Measurements from ENCODE around the gene FHAD1.
A peak's percentile ranks its signal among the peaks of the same experiment; 100 is the strongest.
"Not testable (repeated sequence)": the region's sequence is repeated elsewhere in the genome, so short reads cannot be mapped to it uniquely, and the experiment has no call there.

The FHAD1 gene

DNA sequence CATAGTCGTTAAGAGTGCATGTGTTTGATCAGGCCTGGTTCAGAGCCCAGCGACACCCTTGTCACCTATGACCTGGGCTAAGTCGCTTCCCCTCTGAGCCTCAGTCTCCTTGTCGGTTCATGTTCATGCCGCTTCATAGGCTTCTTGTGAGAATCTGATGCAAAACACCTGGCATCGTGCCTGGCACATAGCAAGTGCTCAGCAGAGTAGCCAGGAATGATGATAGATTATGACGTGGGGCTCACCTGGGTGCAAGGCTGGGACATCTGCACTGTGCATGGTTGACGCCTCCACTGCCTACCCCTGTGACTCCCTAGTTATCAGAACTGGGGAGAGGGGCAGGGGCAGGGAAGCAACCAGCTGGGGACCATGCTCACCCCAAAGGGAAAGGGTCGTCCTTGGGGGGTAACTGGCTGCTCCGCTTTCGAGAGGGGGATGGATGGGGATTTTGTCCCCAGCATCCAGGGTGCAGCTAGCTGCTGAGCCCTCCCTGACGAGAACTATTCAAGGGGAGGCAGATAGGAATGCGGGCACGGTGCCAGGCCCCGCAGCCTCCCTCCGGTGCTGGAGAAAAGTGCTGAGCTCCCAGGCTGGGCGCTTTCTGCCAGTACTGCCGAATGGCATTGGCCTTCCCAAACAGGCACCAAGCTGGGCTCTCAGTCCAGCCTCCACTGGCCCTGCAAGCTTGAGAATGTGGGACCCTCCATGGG, 171.9 kb downstream of the FHAD1 start:
- DNase-seq (ENCODE audit: low spot score): peak; percentile 93

DNA sequence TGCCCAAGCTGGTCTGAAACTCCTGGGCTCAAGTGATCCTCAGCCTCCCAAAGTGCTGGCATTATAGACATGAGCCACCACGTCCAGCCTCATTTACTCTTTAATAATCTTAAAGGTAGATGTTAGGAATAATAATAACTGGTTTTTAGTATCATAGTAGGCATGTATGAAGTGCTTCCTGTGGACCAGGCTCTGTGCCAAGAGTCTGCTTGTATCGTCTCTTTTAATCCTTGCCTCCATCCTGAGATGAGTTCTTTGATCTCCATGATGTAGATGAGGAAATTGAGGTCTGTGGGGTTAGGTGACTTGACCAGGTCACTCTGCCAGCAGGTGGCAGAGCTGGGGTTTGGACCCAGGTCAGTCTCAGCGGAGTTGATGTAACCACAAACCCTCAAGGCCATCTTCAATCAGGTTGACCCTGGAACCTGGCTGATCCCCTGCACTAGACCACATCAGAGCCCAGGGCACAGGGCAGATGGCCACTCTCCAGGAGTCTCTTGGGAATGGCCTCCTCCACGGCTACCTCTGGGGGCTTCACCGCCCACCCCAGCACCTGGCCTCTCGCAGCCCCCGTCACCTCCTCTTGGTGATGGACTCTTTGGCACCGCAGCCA, 173.9 kb downstream of the FHAD1 start:
- DNase-seq (ENCODE audit: low spot score): no peak

GRCh38 chr1:15422871-15423270, 175.8 kb downstream of the FHAD1 start:
- DNase-seq (ENCODE audit: low spot score): no peak

DNA sequence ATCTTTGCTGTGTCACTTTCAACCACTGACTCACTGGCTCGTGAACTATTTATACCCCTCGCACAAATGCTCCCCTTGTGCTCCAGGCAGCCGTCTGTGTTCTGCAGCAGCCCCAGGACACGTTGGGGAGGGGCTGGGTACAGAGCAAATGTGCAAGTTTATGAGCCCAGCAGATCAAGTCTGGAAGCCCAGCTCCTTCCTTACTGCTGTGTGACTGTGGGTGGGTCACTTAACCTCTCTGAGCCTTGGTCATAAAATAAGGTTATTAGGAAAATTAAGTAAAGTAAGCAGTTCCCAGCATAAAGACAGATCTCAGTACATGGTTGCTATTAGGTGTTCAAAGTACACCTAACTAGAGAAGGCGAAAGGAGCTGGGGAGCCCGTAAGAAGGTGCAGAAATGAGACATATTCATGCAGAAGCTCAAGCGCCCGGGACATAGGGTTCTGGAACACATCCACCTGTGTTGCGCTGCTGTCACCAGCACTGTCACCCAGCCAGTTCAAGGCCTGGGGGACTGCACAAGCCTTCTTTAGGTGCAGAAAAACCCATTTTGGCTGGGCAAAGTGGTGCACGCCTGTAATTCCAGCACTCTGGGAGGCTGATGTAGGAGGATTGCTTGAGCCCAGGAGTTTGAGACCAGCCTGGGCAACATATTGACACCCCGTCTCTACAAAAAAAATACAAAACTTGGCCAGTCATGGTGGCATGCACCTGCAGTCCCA, 176.5 kb downstream of the FHAD1 start:
- DNase-seq (ENCODE audit: low spot score): no peak

- no peak for DNase-seq (ENCODE audit: low spot score)
Measured at GRCh38 chr1:15424146-15424667, 177.2 kb downstream of the FHAD1 start.

- no peak for DNase-seq (ENCODE audit: low spot score)
Measured at GRCh38 chr1:15424981-15425380, 178.0 kb downstream of the FHAD1 start.

GRCh38 chr1:15425521-15425920, 178.5 kb downstream of the FHAD1 start:
- DNase-seq (ENCODE audit: low spot score): no peak

DNA sequence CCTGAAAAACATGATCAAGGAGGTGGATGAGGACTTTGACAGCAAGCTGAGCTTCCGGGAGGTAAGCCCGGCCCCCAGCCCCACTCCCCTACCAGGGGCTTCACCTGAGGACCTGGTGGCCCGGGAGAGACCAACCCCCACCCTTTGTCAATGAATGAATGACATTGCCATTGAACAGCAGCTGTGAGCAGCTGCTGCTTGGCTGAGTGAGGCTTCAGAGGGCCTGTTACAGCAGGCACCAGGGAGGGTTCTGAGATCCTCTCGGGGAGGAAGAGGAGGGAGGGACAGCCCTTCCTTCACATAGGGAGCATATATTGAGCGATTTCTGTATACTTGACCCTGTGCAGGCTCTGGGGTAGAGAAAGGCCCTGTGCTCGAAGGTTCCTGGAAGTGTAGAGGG, 178.9 kb downstream of the FHAD1 start:
- no peak for DNase-seq (ENCODE audit: low spot score)

DNA sequence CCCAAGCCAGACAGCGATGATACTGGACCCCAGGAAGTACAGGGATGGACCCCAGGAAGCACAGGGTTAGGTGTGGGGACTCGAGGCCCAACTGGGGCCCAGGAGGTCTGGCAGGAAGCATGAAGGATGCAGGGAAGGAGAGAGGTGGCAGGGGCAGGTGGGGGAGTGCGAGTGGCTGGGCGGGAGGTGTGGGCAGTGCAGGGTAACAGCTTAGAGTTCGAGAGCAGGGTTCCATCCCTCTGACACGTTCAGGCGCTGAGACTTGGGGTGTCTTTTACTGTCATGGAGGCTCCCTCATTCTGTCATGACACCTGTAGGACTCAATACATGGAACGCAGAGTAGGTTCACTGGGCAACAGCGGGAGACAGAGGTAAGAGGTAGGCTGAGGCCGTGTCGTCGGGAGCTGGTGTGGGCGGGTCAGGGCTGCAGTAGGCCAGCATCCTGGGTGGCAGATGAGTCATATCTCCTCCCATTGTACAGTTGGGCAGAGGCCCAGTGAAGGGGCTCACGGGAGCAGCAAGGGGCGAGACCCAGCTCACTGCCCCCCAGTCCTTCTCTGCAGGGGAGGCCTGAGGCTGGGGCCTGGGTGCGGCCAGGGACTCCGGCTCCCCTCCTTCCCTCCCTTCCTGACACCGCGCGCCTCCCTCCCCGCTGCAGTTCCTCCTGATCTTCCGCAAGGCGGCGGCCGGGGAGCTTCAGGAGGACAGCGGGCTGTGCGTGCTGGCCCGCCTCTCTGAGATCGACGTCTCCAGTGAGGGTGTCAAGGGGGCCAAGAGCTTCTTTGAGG, 179.7 kb downstream of the FHAD1 start:
- peak; percentile 22 for DNase-seq (ENCODE audit: low spot score)

GRCh38 chr1:15427280-15427666, 180.2 kb downstream of the FHAD1 start:
- no peak for DNase-seq (ENCODE audit: low spot score)

- not testable (repeated sequence) for DNase-seq (ENCODE audit: low spot score)
Measured at GRCh38 chr1:15428252-15428651, 181.2 kb downstream of the FHAD1 start.

- DNase-seq (ENCODE audit: low spot score): no peak
Measured at GRCh38 chr1:15428815-15429435, 181.9 kb downstream of the FHAD1 start.

DNA sequence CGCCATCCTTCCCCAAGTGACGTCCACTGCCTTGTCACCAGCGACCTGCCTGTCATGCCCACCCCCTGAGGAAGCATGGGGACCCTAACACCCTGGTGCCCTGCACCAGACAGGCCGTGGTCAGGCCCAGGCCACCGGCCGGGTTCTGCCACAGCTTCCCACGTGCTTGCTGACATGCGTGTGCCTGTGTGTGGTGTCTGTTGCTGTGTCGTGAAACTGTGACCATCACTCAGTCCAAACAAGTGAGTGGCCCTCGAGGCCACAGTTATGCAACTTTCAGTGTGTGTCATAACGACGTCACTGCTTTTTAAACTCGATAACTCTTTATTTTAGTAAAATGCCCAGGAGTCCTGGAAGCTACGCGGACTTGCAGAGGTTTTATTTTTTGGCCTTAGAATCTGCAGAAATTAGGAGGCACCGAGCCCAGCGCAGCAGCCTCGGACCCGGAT, 182.7 kb downstream of the FHAD1 start:
- peak; percentile 42 for DNase-seq (ENCODE audit: low spot score)

DNA sequence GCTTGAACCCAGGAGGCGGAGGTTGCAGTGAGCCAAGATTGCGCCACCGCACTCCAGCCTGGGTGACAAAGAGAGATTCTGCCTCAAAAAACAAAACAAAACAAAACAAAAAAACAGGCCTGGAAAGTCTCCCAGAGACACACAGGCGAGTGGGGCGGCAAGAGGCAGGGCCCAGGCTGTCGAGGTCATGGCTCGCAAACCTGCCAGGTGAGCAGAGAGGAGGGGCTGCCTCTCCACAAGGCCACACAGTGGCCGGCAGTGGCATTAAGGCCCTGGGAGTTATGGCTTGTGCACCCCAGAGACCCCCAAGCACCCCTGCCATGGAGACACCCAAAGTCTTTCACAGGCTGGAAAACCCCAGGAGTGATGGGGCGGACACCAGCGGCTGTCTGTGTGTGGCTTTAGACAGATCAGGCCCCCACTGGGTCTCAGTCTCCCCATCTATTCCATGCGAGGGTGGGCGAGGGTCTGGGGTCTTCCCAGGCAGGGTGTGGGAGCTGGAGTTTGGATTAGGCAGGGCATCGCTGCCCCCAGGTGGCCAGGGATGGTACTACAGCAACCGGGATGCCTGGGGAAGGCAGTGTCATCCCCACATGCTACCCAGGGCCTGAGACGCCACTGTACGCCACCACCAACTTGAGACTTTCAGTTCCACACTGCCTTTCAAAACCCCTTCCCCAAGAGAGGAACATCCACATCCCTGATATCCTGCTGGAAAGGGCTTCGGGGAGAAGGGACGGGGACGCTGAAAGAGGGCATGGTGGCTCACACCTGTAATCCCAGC, 184.0 kb downstream of the FHAD1 start:
- peak; percentile 47 for DNase-seq (ENCODE audit: low spot score)

GRCh38 chr1:15431571-15431948, 184.5 kb downstream of the FHAD1 start:
- no peak for DNase-seq (ENCODE audit: low spot score)

DNA sequence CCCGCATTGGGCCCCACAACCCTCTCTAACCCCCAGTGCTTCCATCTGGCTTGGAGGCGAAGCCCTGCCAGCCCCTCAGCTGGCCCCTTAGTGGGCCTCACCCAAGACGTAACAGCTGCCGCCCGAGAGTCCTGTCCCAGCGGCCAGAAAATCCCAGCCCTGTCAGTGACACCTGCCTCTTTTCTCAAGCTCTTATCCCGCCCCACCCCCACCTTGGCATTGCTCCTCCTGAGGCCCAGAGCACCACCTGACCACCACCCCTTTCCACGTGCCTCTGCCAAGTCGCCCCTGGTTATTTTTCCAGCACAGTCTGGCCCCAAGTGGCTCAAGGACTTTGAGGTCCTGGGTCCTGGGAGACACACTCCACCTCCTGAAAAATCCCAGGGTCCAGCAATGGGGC, 185.3 kb downstream of the FHAD1 start:
- DNase-seq (ENCODE audit: low spot score): no peak

- DNase-seq (ENCODE audit: low spot score): no peak
Measured at GRCh38 chr1:15433471-15433870, 186.4 kb downstream of the FHAD1 start.

- DNase-seq (ENCODE audit: low spot score): not testable (repeated sequence)
Measured at GRCh38 chr1:15434739-15435138, 187.7 kb downstream of the FHAD1 start.

DNA sequence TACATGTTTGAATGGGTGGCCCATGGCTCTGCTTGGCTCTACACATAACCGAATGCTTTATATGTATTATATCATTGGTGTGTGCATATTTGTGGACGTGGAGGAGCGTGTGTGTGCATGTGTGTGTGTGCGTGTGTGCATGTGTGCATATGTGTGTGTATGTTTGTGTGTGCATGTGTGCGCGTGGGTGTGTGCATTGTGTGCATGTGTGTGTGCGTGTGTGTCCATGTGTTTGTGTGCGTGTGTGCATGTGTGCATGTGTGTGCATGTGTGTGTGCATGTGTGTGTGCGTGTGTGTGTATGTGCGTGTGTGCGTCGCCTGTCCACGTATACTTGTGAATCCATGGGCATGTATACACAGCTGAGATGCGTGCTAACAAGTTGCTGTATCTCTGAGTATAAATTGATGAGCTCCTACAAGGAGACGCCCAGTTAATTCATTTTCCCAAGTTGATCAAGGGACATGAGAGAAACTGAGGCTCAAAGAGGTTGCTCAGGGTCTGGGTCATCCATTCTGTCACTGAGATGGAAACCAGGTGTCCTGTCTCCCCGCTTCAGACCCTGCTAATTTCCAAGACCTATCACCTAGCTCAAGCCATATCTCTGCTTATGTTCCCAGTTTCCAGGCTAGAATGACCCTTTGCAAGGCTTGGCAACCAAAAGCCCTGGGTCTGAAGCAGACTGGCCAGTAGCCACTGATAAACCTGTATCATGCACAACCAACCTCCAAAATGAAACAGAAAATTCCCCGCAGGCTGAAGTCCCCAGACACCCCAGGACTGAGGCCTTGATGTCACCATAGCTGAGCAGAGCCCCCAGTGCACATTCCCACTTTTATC, 188.4 kb downstream of the FHAD1 start:
- no peak for DNase-seq (ENCODE audit: low spot score)

DNA sequence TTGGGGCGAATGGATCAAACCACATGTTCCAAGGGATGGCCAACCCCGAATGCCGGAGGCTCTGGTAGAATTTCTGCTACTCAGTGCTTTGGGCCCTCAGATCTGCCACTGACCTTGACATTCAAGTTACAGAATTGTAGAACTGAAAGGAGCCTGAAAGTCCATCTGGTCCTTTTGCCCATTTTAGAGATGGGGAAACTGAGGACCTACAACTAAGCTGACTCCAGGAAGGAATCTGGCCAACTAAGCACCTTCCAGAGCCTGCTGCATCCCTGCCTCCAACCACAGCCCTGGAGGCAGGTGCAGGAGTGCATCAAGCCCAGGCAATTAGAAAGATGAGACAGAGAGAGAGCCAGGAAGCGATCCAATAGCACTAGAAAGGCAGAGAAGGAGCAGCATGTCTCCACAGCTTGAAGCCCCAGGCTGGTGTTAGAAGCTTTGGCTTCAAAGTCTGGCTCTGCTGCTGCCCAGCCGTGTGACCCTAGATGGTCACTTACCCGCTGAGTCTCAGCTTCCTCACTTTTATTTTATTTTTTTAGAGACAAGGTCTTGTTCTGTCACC, 189.9 kb downstream of the FHAD1 start:
- no peak for DNase-seq (ENCODE audit: low spot score)
